Choroid plexus epithelial cell (primary cell): ENCODE results near the gene TPCN1.

ENCODE experiments used
- DNase-seq: peaks from one replicate; pipeline ENCODE4 v3.0.0-alpha.2; 2010; ENCODE audit warnings: low read depth
- H3K4me3 ChIP-seq: 2 replicates; pipeline ENCODE4 v1.5.1; 2011; ENCODE audit warnings: low read depth, mild to moderate bottlenecking, control low read depth, low read length, moderate library complexity
- CTCF ChIP-seq: conservative IDR thresholded peaks from 2 replicates; pipeline ENCODE4 v1.5.1; 2011; ENCODE audit warnings: low read depth, mild to moderate bottlenecking, control low read depth, inconsistent platforms, low read length, moderate library complexity

TPCN1 gene

GRCh38 chr12:113290506-113290905 is 69.2 kb downstream of the TPCN1 start:
- no peak overlapping the region for H3K4me3 ChIP-seq
- DNase-seq: no peak
- TF ChIP-seq CTCF: no peak

- no peak for DNase-seq
- no peak overlapping the region for H3K4me3 ChIP-seq
- TF ChIP-seq CTCF: no peak
Observed at GRCh38 chr12:113291586-113291985, 70.3 kb downstream of the TPCN1 start.

GRCh38 chr12:113292091-113292490 is 70.8 kb downstream of the TPCN1 start:
- H3K4me3 ChIP-seq: no peak overlapping the region
- peak; percentile 8 for TF ChIP-seq CTCF
- peak; percentile 82 for DNase-seq

- TF ChIP-seq CTCF: no peak
- no peak overlapping the region for H3K4me3 ChIP-seq
- DNase-seq: no peak
Observed at GRCh38 chr12:113292547-113292946, 71.3 kb downstream of the TPCN1 start.

- no peak for DNase-seq
- H3K4me3 ChIP-seq: no peak overlapping the region
- no peak for TF ChIP-seq CTCF
Observed at GRCh38 chr12:113293100-113293499, 71.8 kb downstream of the TPCN1 start.

- H3K4me3 ChIP-seq: no peak overlapping the region
- no peak for TF ChIP-seq CTCF
- DNase-seq: no peak
Observed at GRCh38 chr12:113295886-113296556, 74.8 kb downstream of the TPCN1 start.

- TF ChIP-seq CTCF: no peak
- H3K4me3 ChIP-seq: no peak overlapping the region
- DNase-seq: no peak
Observed at GRCh38 chr12:113296557-113297213, 75.4 kb downstream of the TPCN1 start.
